ENCODE results near the gene GGT1.
"Not testable (repeated sequence)": the region's sequence is repeated elsewhere in the genome, so short reads cannot be mapped to it uniquely, and the experiment has no call there.

DNA sequence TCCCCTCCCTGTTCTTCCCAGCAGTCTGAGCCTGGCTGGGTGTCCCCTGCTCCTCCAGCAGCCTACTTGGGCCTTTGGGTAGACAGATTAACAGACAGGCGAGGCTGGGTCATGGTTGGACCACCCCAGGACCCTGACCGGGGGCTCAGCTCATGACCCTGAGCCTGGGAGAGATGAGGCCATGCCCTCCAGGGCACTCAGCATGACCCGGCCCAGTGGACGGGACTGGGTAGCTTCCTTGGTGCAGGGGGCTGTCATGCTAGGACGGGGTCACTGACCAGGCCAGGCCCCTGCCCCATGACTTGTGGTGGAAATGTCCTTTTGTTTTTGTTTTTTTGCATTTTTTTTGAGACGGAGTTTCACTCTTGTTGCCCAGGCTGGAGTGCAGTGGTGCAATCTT, 5.3 kb downstream of the GGT1 start:
- TF ChIP-seq, protein P1, sequence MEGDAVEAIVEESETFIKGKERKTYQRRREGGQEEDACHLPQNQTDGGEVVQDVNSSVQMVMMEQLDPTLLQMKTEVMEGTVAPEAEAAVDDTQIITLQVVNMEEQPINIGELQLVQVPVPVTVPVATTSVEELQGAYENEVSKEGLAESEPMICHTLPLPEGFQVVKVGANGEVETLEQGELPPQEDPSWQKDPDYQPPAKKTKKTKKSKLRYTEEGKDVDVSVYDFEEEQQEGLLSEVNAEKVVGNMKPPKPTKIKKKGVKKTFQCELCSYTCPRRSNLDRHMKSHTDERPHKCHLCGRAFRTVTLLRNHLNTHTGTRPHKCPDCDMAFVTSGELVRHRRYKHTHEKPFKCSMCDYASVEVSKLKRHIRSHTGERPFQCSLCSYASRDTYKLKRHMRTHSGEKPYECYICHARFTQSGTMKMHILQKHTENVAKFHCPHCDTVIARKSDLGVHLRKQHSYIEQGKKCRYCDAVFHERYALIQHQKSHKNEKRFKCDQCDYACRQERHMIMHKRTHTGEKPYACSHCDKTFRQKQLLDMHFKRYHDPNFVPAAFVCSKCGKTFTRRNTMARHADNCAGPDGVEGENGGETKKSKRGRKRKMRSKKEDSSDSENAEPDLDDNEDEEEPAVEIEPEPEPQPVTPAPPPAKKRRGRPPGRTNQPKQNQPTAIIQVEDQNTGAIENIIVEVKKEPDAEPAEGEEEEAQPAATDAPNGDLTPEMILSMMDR (IDR thresholded peaks at IDR 0.05), result not testable (repeated sequence)
- TF ChIP-seq EP300 (IDR thresholded peaks at IDR 0.05), result not testable (repeated sequence)
